Stimulated activated naive CD4-positive, alpha-beta T cell treated with Interleukin-2 at 50 U/mL for 16 hours (primary cell): ENCODE results near the gene SPG11.

ENCODE experiments used
- DNase-seq: peaks from one replicate; lab custom pipeline; 2025; lab: John Stamatoyannopoulos, UW

SPG11 gene

DNA sequence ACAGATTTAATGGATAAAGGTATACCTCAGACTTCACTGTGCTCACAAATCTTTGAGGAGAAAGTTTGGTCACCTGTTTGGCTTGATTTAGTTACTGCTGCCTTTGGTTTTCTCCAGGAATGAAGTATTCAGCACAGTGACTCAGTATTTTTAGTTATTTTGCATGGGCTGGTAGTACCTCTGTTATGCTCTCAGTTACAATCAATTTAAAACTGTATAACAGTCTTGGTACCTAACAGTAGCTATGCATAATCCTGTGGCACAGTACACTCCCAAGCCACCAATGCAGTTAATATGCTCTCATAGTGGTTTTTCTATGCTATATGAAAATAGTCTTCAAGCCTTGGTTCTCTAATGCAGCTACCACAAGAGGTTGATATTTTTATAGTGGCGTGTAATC lies 138.4 kb downstream of the SPG11 start:
- DNase-seq = no peak

DNA sequence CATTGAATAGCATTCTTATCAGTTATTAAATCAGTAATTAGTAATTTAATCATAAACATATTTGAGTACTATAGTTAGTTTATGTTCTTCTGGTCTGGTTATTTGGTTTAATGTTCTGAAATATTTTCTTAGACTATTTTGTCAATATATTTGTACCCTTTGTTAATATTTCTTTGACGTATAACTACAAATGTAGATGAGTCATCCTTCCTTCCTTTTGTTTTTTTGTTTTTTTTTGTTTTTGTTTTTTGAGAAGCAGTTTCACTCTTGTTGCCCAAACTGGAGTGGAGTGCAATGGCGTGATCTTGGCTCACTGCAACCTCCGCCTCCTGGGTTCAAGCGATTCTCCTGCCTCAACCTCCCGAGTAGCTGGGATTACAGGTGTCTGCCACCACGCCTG lies 143.9 kb downstream of the SPG11 start:
- DNase-seq = no peak

GRCh38 chr15:44516436-44516835 lies 147.0 kb downstream of the SPG11 start:
- no peak for DNase-seq
